WTC11 (cell line): Measurements from ENCODE around the gene TCF12. TPM values are rescaled to one million over a fixed set of nuclear protein-coding genes. Genes with fewer than 3 reads are reported as not detected.

Experiments
- ATAC-seq: fragments of 200-7000 bp; cut with Tn5 transposase; 2 replicates; pipeline ENCODE4 v1.10.0; 2021; ENCODE audit warnings: mild to moderate bottlenecking, moderate library complexity
- CTCF ChIA-PET: fragments of 300-600 bp; sonication (Branson Sonifier 250); formaldehyde crosslinking; loops from one replicate; lab custom pipeline; 2021; ENCODE audit warnings: antibody characterized with exemption; lab: Charles Lee
- POLR2A ChIA-PET: fragments of 350-600 bp; sonication (Branson Sonifier 250); formaldehyde crosslinking; loops from one replicate; lab custom pipeline; 2021; ENCODE audit warnings: antibody characterized with exemption; lab: Charles Lee
- DNase-seq: peaks from one replicate; pipeline ENCODE4 v3.0.0; 2021; ENCODE audit warnings: low spot score
- H3K27ac Mint-ChIP-seq: 2 replicates; pipeline ENCODE4 v1.8.0; 2021; ENCODE audit warnings: mixed read lengths
- H3K27me3 Mint-ChIP-seq: 2 replicates; pipeline ENCODE4 v1.8.0; 2021; ENCODE audit warnings: low read depth, mild to moderate bottlenecking, moderate library complexity, mixed read lengths
- H3K36me3 Mint-ChIP-seq: 2 replicates; pipeline ENCODE4 v1.8.0; 2021; ENCODE audit warnings: mixed read lengths
- H3K4me1 Mint-ChIP-seq: 2 replicates; pipeline ENCODE4 v1.8.0; 2022; ENCODE audit warnings: mixed read lengths
- H3K4me3 Mint-ChIP-seq: 2 replicates; pipeline ENCODE4 v1.8.0; 2021; ENCODE audit warnings: mild to moderate bottlenecking, moderate library complexity, mixed read lengths
- H3K9me3 Mint-ChIP-seq: 2 replicates; pipeline ENCODE4 v1.8.0; 2021; ENCODE audit warnings: mixed read lengths
- CREM ChIP-seq: sonication (generic); formaldehyde crosslinking; IDR thresholded peaks from 2 replicates; pipeline ENCODE4 v1.8.1; 2022; ENCODE audit warnings: mild to moderate bottlenecking, missing genetic modification reagents, moderate library complexity
- EMX1 ChIP-seq: fragments of 250-450 bp; sonication (Bioruptor Pico); IDR thresholded peaks from 2 replicates; pipeline ENCODE4 v1.8.0; 2021; ENCODE audit warnings: mild to moderate bottlenecking
- FOXJ3 ChIP-seq: sonication (generic); formaldehyde crosslinking; IDR thresholded peaks from 2 replicates; pipeline ENCODE4 v1.9.0; 2021; ENCODE audit warnings: missing genetic modification reagents, mild to moderate bottlenecking, borderline replicate concordance
- IRF2 ChIP-seq: sonication (generic); formaldehyde crosslinking; IDR thresholded peaks from 2 replicates; pipeline ENCODE4 v1.8.0; 2022; ENCODE audit warnings: low read depth, missing genetic modification reagents, borderline replicate concordance
- SMAD4 ChIP-seq: sonication (generic); formaldehyde crosslinking; IDR thresholded peaks from 2 replicates; pipeline ENCODE4 v1.8.0; 2022; ENCODE audit warnings: mild to moderate bottlenecking, missing genetic modification reagents
- TEAD4 ChIP-seq: sonication (generic); formaldehyde crosslinking; IDR thresholded peaks from 2 replicates; pipeline ENCODE4 v1.8.0; 2022; ENCODE audit warnings: mild to moderate bottlenecking, missing genetic modification reagents
- USF2 ChIP-seq: sonication (generic); formaldehyde crosslinking; IDR thresholded peaks from 2 replicates; pipeline ENCODE4 v1.8.1; 2023; ENCODE audit warnings: mild to moderate bottlenecking, missing genetic modification reagents, moderate library complexity
- ZNF138 ChIP-seq: sonication (generic); formaldehyde crosslinking; conservative IDR thresholded peaks from 2 replicates; pipeline ENCODE4 v1.8.1; 2022; ENCODE audit warnings: mild to moderate bottlenecking, moderate library complexity, missing genetic modification reagents
- ZNF219 ChIP-seq: sonication (generic); formaldehyde crosslinking; IDR thresholded peaks from 2 replicates; pipeline ENCODE4 v1.8.0; 2023; ENCODE audit warnings: missing genetic modification reagents, mild to moderate bottlenecking, borderline replicate concordance
- ZNF263 ChIP-seq: sonication (generic); formaldehyde crosslinking; IDR thresholded peaks from 2 replicates; pipeline ENCODE4 v1.8.1; 2022; ENCODE audit warnings: low read depth, mild to moderate bottlenecking, moderate library complexity, missing genetic modification reagents
- total RNA-seq: library from RNA; stranded (reverse); gene quantifications from 3 replicates; pipeline ENCODE4 v1.2.3, GENCODE V29; 2021
- TF ChIP-seq, protein P1 (sequence below): sonication (generic); formaldehyde crosslinking; IDR thresholded peaks from 2 replicates; pipeline ENCODE4 v1.8.0; 2022; ENCODE audit warnings: missing genetic modification reagents
- TF ChIP-seq, protein P2 (sequence below): sonication (generic); formaldehyde crosslinking; IDR thresholded peaks from 2 replicates; pipeline ENCODE4 v1.8.1; 2023; ENCODE audit warnings: mild to moderate bottlenecking, missing genetic modification reagents, borderline replicate concordance
- TF ChIP-seq, protein P3 (sequence below): sonication (generic); formaldehyde crosslinking; IDR thresholded peaks from 2 replicates; pipeline ENCODE4 v1.8.0; 2023; ENCODE audit warnings: missing genetic modification reagents
- TF ChIP-seq, protein P4 (sequence below): sonication (generic); formaldehyde crosslinking; IDR thresholded peaks from 2 replicates; pipeline ENCODE4 v1.8.1; 2022; ENCODE audit warnings: missing genetic modification reagents, borderline replicate concordance

The TCF12 gene
- total RNA-seq, 1 experiment from 2014 or later: 73.2 TPM

- no peaks in the 10 kb centered on the region for H3K27me3 Mint-ChIP-seq
- ATAC-seq (no peak), DNase-seq (no peak)
- H3K4me1 Mint-ChIP-seq: peaks cover 40% of the 10 kb centered on the region
- POLR2A ChIA-PET: no interaction called here
- CTCF ChIA-PET: interaction anchor here (0.7 kb wide), 1 partner anchor 23 kb away, joined by 3 read pairs; no protein-coding TSS in a partner anchor
- H3K27ac Mint-ChIP-seq: peak overlapping the region; percentile 3; the same call in 1 of the 2 replicates
- H3K9me3 Mint-ChIP-seq: no peaks in the 10 kb centered on the region
- peaks cover 27% of the 10 kb centered on the region for H3K36me3 Mint-ChIP-seq
- TF ChIP-seq ZNF219 (CRISPR knock-in tag): no peak
- no peak overlapping the region for H3K4me3 Mint-ChIP-seq
These were observed 365.5 kb downstream of the TCF12 start for GRCh38 chr15:57283774-57284503.

GRCh38 chr15:57284535-57284934 is 366.1 kb downstream of the TCF12 start:
- no peak for ATAC-seq
- H3K27ac Mint-ChIP-seq: peak overlapping the region; percentile 3; the same call in 1 of the 2 replicates
- peaks cover 34% of the 10 kb centered on the region for H3K4me1 Mint-ChIP-seq
- CTCF ChIA-PET: interaction anchor here (0.7 kb wide), 1 partner anchor 22 kb away, joined by 3 read pairs; no protein-coding TSS in a partner anchor
- no peaks in the 10 kb centered on the region for H3K9me3 Mint-ChIP-seq
- no peak for DNase-seq
- no peak overlapping the region for H3K4me3 Mint-ChIP-seq
- TF ChIP-seq IRF2 (CRISPR knock-in tag) (no peak), USF2 (CRISPR knock-in tag) (no peak), SMAD4 (CRISPR knock-in tag) (no peak), TEAD4 (CRISPR knock-in tag) (no peak), FOXJ3 (CRISPR knock-in tag) (no peak), ZNF138 (no peak)
- TF ChIP-seq, protein P1, sequence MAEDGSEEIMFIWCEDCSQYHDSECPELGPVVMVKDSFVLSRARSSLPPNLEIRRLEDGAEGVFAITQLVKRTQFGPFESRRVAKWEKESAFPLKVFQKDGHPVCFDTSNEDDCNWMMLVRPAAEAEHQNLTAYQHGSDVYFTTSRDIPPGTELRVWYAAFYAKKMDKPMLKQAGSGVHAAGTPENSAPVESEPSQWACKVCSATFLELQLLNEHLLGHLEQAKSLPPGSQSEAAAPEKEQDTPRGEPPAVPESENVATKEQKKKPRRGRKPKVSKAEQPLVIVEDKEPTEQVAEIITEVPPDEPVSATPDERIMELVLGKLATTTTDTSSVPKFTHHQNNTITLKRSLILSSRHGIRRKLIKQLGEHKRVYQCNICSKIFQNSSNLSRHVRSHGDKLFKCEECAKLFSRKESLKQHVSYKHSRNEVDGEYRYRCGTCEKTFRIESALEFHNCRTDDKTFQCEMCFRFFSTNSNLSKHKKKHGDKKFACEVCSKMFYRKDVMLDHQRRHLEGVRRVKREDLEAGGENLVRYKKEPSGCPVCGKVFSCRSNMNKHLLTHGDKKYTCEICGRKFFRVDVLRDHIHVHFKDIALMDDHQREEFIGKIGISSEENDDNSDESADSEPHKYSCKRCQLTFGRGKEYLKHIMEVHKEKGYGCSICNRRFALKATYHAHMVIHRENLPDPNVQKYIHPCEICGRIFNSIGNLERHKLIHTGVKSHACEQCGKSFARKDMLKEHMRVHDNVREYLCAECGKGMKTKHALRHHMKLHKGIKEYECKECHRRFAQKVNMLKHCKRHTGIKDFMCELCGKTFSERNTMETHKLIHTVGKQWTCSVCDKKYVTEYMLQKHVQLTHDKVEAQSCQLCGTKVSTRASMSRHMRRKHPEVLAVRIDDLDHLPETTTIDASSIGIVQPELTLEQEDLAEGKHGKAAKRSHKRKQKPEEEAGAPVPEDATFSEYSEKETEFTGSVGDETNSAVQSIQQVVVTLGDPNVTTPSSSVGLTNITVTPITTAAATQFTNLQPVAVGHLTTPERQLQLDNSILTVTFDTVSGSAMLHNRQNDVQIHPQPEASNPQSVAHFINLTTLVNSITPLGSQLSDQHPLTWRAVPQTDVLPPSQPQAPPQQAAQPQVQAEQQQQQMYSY: no peak
- H3K36me3 Mint-ChIP-seq: peaks cover 30% of the 10 kb centered on the region
- H3K27me3 Mint-ChIP-seq: no peaks in the 10 kb centered on the region
- POLR2A ChIA-PET: no interaction called here

DNA sequence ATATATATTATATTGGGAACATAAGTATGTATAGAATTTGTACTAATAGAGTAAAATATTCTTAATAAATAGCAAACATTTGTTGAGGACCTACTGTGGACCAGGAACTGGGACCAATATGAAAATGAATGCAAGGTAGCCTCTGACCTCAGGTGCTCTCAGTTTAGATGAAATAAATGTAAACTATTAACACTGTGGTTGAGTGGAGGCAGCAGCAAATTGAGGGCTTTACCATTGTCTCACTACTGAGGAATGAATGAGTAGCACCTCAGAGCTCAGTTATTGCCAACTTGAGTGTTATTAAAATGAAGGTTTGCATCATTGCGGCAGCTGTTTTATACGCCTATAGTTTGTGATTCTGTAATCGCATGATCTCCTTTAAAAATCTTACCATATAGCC is 366.9 kb downstream of the TCF12 start:
- H3K9me3 Mint-ChIP-seq: no peaks in the 10 kb centered on the region
- ATAC-seq: no peak
- POLR2A ChIA-PET: no interaction called here
- no peak for DNase-seq
- TF ChIP-seq, protein P2, sequence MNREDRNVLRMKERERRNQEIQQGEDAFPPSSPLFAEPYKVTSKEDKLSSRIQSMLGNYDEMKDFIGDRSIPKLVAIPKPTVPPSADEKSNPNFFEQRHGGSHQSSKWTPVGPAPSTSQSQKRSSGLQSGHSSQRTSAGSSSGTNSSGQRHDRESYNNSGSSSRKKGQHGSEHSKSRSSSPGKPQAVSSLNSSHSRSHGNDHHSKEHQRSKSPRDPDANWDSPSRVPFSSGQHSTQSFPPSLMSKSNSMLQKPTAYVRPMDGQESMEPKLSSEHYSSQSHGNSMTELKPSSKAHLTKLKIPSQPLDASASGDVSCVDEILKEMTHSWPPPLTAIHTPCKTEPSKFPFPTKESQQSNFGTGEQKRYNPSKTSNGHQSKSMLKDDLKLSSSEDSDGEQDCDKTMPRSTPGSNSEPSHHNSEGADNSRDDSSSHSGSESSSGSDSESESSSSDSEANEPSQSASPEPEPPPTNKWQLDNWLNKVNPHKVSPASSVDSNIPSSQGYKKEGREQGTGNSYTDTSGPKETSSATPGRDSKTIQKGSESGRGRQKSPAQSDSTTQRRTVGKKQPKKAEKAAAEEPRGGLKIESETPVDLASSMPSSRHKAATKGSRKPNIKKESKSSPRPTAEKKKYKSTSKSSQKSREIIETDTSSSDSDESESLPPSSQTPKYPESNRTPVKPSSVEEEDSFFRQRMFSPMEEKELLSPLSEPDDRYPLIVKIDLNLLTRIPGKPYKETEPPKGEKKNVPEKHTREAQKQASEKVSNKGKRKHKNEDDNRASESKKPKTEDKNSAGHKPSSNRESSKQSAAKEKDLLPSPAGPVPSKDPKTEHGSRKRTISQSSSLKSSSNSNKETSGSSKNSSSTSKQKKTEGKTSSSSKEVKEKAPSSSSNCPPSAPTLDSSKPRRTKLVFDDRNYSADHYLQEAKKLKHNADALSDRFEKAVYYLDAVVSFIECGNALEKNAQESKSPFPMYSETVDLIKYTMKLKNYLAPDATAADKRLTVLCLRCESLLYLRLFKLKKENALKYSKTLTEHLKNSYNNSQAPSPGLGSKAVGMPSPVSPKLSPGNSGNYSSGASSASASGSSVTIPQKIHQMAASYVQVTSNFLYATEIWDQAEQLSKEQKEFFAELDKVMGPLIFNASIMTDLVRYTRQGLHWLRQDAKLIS (CRISPR knock-in tag): no peak
- TF ChIP-seq, protein P3, sequence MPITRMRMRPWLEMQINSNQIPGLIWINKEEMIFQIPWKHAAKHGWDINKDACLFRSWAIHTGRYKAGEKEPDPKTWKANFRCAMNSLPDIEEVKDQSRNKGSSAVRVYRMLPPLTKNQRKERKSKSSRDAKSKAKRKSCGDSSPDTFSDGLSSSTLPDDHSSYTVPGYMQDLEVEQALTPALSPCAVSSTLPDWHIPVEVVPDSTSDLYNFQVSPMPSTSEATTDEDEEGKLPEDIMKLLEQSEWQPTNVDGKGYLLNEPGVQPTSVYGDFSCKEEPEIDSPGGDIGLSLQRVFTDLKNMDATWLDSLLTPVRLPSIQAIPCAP (CRISPR knock-in tag): no peak
- TF ChIP-seq EMX1 (CRISPR knock-in tag) (no peak), CREM (CRISPR knock-in tag) (no peak), ZNF263 (CRISPR knock-in tag) (no peak), ZNF138 (no peak)
- TF ChIP-seq, protein P4, sequence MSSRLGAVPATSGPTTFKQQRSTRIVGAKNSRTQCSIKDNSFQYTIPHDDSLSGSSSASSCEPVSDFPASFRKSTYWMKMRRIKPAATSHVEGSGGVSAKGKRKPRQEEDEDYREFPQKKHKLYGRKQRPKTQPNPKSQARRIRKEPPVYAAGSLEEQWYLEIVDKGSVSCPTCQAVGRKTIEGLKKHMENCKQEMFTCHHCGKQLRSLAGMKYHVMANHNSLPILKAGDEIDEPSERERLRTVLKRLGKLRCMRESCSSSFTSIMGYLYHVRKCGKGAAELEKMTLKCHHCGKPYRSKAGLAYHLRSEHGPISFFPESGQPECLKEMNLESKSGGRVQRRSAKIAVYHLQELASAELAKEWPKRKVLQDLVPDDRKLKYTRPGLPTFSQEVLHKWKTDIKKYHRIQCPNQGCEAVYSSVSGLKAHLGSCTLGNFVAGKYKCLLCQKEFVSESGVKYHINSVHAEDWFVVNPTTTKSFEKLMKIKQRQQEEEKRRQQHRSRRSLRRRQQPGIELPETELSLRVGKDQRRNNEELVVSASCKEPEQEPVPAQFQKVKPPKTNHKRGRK (CRISPR knock-in tag): no peak
- CTCF ChIA-PET: interaction anchor here (2.6 kb wide), 1 partner anchor 21 kb away, joined by 13 read pairs; no protein-coding TSS in a partner anchor
- H3K36me3 Mint-ChIP-seq: peaks cover 30% of the 10 kb centered on the region
- no peaks in the 10 kb centered on the region for H3K27me3 Mint-ChIP-seq
- H3K27ac Mint-ChIP-seq: no peak overlapping the region
- peaks cover 25% of the 10 kb centered on the region for H3K4me1 Mint-ChIP-seq
- H3K4me3 Mint-ChIP-seq: no peak overlapping the region
